Endothelial cell (in vitro differentiated cells): ENCODE data around the gene LRRC27. TPM values are rescaled to one million over a fixed set of nuclear protein-coding genes. Genes with fewer than 3 reads are reported as not detected.

Experiments
- DNase-seq: peaks from one replicate; pipeline ENCODE4 v3.0.0; 2021; ENCODE audit warnings: low spot score
- H3K27ac Mint-ChIP-seq: one replicate; pipeline ENCODE4 v1.8.0; 2021; ENCODE audit warnings: mixed read lengths, inconsistent platforms; ENCODE audit not compliant: unreplicated experiment
- H3K27me3 Mint-ChIP-seq: one replicate; pipeline ENCODE4 v1.8.0; 2021; ENCODE audit warnings: mild to moderate bottlenecking, moderate library complexity, mixed read lengths, inconsistent platforms; ENCODE audit not compliant: unreplicated experiment
- H3K36me3 Mint-ChIP-seq: one replicate; pipeline ENCODE4 v1.8.0; 2021; ENCODE audit warnings: mild to moderate bottlenecking, low read depth, mixed read lengths, inconsistent platforms; ENCODE audit not compliant: unreplicated experiment
- H3K4me1 Mint-ChIP-seq: one replicate; pipeline ENCODE4 v1.8.0; 2021; ENCODE audit warnings: mild to moderate bottlenecking, mixed read lengths, inconsistent platforms; ENCODE audit not compliant: unreplicated experiment
- H3K4me3 Mint-ChIP-seq: one replicate; pipeline ENCODE4 v1.8.0; 2021; ENCODE audit warnings: mild to moderate bottlenecking, mixed read lengths, inconsistent platforms; ENCODE audit not compliant: unreplicated experiment
- H3K9me3 Mint-ChIP-seq: one replicate; pipeline ENCODE4 v1.8.0; 2021; ENCODE audit warnings: mixed read lengths, inconsistent platforms; ENCODE audit not compliant: unreplicated experiment
- CTCF ChIP-seq: fragments of 200-600 bp; sonication (generic); IDR thresholded peaks from one replicate; pipeline ENCODE4 v1.5.0; 2021; ENCODE audit warnings: antibody characterized with exemption; ENCODE audit not compliant: unreplicated experiment
- total RNA-seq: library from RNA; stranded (reverse); fragmentation: NEBNext Ultra II Directional; extraction: Animal tissue kit (Norgen Biotek cat#: 25700); gene quantifications from one replicate; pipeline ENCODE4 v1.2.1, GENCODE V29; 2021; ENCODE audit not compliant: unreplicated experiment

Gene LRRC27
- total RNA-seq, 1 donor from 2014 or later, result 11.1 TPM

- no peak overlapping the region for H3K4me3 Mint-ChIP-seq
- peaks cover 8% of the 10 kb centered on the region for H3K36me3 Mint-ChIP-seq
- H3K4me1 Mint-ChIP-seq, result peaks cover 11% of the 10 kb centered on the region
- no peak for DNase-seq
- peaks cover 14% of the 10 kb centered on the region for H3K27me3 Mint-ChIP-seq
- TF ChIP-seq CTCF, result no peak
- no peak overlapping the region for H3K27ac Mint-ChIP-seq
- H3K9me3 Mint-ChIP-seq, result no peaks in the 10 kb centered on the region
Measured at GRCh38 chr10:132413226-132414205, 81.5 kb downstream of the LRRC27 start.

- Mint-ChIP-seq H3K9me3 (no peaks in the 10 kb centered on the region), H3K36me3 (peaks cover 8% of the 10 kb centered on the region), H3K27me3 (peaks cover 14% of the 10 kb centered on the region), H3K4me1 (peaks cover 11% of the 10 kb centered on the region), H3K4me3 (no peak overlapping the region), H3K27ac (no peak overlapping the region)
- TF ChIP-seq CTCF, result no peak
- no peak for DNase-seq
Measured at GRCh38 chr10:132414402-132415016, 82.5 kb downstream of the LRRC27 start.

- DNase-seq, result no peak
- Mint-ChIP-seq H3K9me3 (no peaks in the 10 kb centered on the region), H3K36me3 (peaks cover 8% of the 10 kb centered on the region), H3K27me3 (peaks cover 7% of the 10 kb centered on the region), H3K4me3 (peak overlapping the region; percentile 66), H3K4me1 (peaks cover 4% of the 10 kb centered on the region), H3K27ac (no peak overlapping the region)
- TF ChIP-seq CTCF, result no peak
Measured at GRCh38 chr10:132415255-132415654, 83.3 kb downstream of the LRRC27 start.

GRCh38 chr10:132415956-132416355 lies 84.0 kb downstream of the LRRC27 start:
- H3K4me1 Mint-ChIP-seq, result peaks cover 4% of the 10 kb centered on the region
- TF ChIP-seq CTCF, result no peak

More at GRCh38 chr10:132415956-132416355, 84.0 kb downstream of the LRRC27 start:
- H3K36me3 Mint-ChIP-seq, result peaks cover 8% of the 10 kb centered on the region
- DNase-seq, result no peak
- no peak overlapping the region for H3K27ac Mint-ChIP-seq
- no peak overlapping the region for H3K4me3 Mint-ChIP-seq
- H3K27me3 Mint-ChIP-seq, result peaks cover 6% of the 10 kb centered on the region
- H3K9me3 Mint-ChIP-seq, result no peaks in the 10 kb centered on the region
